ENCODE data around the gene ARHGAP15.

DNA sequence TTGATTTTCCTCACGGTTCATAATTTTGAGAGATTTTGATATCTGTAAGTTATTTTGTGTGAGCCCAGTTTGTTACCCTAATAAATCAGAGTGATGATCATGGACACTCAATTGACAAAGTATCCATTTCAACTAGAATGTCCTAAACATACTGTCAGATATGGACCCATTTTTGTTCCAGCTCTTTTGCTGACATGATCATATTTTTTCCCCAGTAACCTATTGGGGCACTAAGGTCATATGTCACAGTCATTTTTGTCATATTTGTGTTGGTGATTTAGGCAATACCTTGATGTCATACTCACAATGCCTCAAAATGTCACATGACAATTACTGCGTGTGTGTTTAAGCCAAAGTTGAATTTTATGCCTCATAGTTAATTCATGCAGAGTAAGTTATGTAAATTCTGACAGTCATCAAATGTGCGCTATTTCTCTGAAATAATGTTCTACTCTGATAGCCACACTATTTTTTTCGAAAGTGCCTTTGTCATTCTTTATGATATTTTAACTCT, 218.7 kb downstream of the ARHGAP15 start:
- TF ChIP-seq, protein P1, sequence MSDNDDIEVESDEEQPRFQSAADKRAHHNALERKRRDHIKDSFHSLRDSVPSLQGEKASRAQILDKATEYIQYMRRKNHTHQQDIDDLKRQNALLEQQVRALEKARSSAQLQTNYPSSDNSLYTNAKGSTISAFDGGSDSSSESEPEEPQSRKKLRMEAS (IDR thresholded peaks at IDR 0.05), result no peak
- TF ChIP-seq, protein P2, sequence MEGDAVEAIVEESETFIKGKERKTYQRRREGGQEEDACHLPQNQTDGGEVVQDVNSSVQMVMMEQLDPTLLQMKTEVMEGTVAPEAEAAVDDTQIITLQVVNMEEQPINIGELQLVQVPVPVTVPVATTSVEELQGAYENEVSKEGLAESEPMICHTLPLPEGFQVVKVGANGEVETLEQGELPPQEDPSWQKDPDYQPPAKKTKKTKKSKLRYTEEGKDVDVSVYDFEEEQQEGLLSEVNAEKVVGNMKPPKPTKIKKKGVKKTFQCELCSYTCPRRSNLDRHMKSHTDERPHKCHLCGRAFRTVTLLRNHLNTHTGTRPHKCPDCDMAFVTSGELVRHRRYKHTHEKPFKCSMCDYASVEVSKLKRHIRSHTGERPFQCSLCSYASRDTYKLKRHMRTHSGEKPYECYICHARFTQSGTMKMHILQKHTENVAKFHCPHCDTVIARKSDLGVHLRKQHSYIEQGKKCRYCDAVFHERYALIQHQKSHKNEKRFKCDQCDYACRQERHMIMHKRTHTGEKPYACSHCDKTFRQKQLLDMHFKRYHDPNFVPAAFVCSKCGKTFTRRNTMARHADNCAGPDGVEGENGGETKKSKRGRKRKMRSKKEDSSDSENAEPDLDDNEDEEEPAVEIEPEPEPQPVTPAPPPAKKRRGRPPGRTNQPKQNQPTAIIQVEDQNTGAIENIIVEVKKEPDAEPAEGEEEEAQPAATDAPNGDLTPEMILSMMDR (IDR thresholded peaks at IDR 0.05; ENCODE audit: low read depth, low read length, missing input control), result no peak
- no peak for TF ChIP-seq JUND (IDR thresholded peaks at IDR 0.05)
- TF ChIP-seq SP1 (IDR thresholded peaks at IDR 0.05), result no peak
- TF ChIP-seq TAF1 (conservative IDR thresholded peaks at IDR 0.05), result no peak
- TF ChIP-seq YY1 (IDR thresholded peaks at IDR 0.05), result no peak
- TF ChIP-seq, protein P3, sequence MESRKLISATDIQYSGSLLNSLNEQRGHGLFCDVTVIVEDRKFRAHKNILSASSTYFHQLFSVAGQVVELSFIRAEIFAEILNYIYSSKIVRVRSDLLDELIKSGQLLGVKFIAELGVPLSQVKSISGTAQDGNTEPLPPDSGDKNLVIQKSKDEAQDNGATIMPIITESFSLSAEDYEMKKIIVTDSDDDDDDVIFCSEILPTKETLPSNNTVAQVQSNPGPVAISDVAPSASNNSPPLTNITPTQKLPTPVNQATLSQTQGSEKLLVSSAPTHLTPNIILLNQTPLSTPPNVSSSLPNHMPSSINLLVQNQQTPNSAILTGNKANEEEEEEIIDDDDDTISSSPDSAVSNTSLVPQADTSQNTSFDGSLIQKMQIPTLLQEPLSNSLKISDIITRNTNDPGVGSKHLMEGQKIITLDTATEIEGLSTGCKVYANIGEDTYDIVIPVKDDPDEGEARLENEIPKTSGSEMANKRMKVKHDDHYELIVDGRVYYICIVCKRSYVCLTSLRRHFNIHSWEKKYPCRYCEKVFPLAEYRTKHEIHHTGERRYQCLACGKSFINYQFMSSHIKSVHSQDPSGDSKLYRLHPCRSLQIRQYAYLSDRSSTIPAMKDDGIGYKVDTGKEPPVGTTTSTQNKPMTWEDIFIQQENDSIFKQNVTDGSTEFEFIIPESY (IDR thresholded peaks at IDR 0.05), result no peak

Data from liver (tissue), 3 donors.